ENCODE results near the gene DPYD. TPM values are rescaled to one million over a fixed set of nuclear protein-coding genes. Genes with fewer than 3 reads are reported as not detected.

Gene DPYD
- total RNA-seq, 1 experiment from 2014 or later: 12.8 TPM

DNA sequence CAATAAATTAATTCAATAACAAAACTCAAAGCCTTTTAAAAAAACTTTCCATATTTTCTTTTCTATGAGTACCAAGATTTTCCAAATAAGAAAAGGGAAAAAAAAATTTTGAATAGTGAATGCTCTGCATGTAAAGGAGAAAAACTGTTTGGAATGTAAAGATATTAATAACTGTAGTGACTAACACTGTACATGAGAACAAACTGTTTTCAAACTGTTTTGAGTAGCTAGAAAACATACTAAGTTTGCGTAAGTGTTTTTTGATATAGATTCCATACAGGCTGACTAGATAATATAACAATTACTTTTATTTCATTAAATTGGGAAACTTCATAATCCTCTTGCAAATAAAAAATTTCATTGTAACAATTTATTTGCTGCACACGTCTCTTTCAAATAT lies 150.5 kb downstream of the DPYD start:
- CTCF ChIA-PET: no interaction called here

DNA sequence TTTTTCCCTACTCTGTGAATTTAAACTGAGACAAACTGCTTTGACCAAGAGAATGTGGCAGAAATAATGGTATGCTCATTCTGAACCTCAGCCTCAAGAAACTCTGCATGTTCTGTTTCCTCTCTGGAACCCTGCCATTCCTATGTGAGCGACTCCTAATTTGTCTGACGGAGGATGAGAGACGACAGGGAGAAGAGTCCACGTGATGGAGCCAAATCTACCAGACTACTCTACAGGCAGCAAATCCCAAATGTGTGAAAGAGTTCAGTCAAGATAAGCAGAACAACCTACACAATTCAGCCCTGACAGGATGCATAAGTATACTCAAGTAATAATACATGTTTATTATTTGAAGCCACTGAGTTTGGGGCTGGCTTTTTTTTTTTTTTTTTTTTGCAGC lies 153.5 kb downstream of the DPYD start:
- intact Hi-C loops (cut with micrococcal nuclease): no loop called here
- H3K9me3 ChIP-seq (ENCODE audit: low read length): no peaks in the 10 kb centered on the region
- no peak for DNase-seq

More for the DNA sequence above, 150.5 kb downstream of the DPYD start:
- Histone ChIP-seq H3K27me3 (ENCODE audit: low read length) (no peaks in the 10 kb centered on the region), H3K9me2 (replicated peaks; ENCODE audit: low read length) (no peaks in the 10 kb centered on the region), H3K4me1 (ENCODE audit: insufficient read depth, low read length) (no peaks in the 10 kb centered on the region), H3K36me3 (ENCODE audit: low read depth, low read length) (no peaks in the 10 kb centered on the region), H3K9me3 (ENCODE audit: low read length) (no peaks in the 10 kb centered on the region), H3K4me2 (ENCODE audit: low read length) (no peak overlapping the region), H4K20me1 (ENCODE audit: low read length) (no peaks in the 10 kb centered on the region), H2AFZ (ENCODE audit: low read length) (no peak overlapping the region), H3F3A (ENCODE audit: low read length, unreplicated experiment) (no peaks in the 10 kb centered on the region), H3K27ac (ENCODE audit: low read length) (no peak overlapping the region), H3K79me2 (ENCODE audit: low read length) (no peaks in the 10 kb centered on the region), H3K4me3 (ENCODE audit: low read length) (no peak overlapping the region), H3K9ac (ENCODE audit: low read length) (no peak overlapping the region)
- POLR2A ChIA-PET (ENCODE audit: unreplicated experiment): interaction anchor here (0.6 kb wide), 1 partner anchor 144 kb away, joined by 3 read pairs; no protein-coding TSS in a partner anchor
- DNase-seq: no peak
- no peak for TF ChIP-seq EZH2 (IDR thresholded peaks at IDR 0.05; ENCODE audit: low read length, unreplicated experiment)
- no peak for TF ChIP-seq EZH2phosphoT487 (IDR thresholded peaks at IDR 0.05; ENCODE audit: borderline replicate concordance, low read length)
- BruUV-seq (replicated peaks): no TSS peak
- no peak for ATAC-seq
- intact Hi-C loops (cut with micrococcal nuclease): loop anchor here (10.0 kb wide), 1 partner anchor 694 kb away; no protein-coding TSS in a partner anchor

DNA sequence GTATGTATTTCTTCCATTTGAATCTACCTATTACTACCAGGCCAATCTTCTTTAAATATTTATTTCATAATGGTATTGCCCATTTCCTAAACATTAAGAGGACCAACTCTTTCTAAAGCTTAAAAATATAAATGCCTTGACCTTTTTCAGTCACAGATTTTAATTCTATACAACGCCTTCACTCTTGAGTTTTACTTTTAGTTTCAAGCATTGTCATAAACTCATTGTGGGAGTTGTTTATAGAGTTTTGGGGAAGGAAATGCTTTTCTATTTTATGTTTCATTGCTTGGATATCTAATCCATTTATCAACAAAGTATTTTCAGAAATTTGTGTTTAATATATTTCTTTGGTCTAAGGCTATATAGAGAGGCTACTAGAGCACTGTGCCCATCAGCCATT lies 155.8 kb downstream of the DPYD start:
- Histone ChIP-seq H3K27me3 (ENCODE audit: low read length) (no peaks in the 10 kb centered on the region), H3K4me2 (ENCODE audit: low read length) (no peak overlapping the region), H3K36me3 (ENCODE audit: low read depth, low read length) (no peaks in the 10 kb centered on the region), H3F3A (ENCODE audit: low read length, unreplicated experiment) (no peaks in the 10 kb centered on the region), H3K9me3 (ENCODE audit: low read length) (no peaks in the 10 kb centered on the region), H4K20me1 (ENCODE audit: low read length) (no peaks in the 10 kb centered on the region), H3K9ac (ENCODE audit: low read length) (no peak overlapping the region), H3K27ac (ENCODE audit: low read length) (no peak overlapping the region), H3K4me3 (ENCODE audit: low read length) (no peak overlapping the region), H2AFZ (ENCODE audit: low read length) (no peak overlapping the region), H3K4me1 (ENCODE audit: insufficient read depth, low read length) (0 out of 2 replicates have a peak, but pooled peaks cover under 1% of the 10 kb centered on the region), H3K79me2 (ENCODE audit: low read length) (no peaks in the 10 kb centered on the region), H3K9me2 (replicated peaks; ENCODE audit: low read length) (no peaks in the 10 kb centered on the region)
- no TSS peak for BruUV-seq (replicated peaks)
- intact Hi-C loops (cut with micrococcal nuclease): no loop called here
- ATAC-seq (no peak), DNase-seq (no peak)
- TF ChIP-seq EZH2 (IDR thresholded peaks at IDR 0.05; ENCODE audit: low read length, unreplicated experiment): no peak
- TF ChIP-seq, protein P1, sequence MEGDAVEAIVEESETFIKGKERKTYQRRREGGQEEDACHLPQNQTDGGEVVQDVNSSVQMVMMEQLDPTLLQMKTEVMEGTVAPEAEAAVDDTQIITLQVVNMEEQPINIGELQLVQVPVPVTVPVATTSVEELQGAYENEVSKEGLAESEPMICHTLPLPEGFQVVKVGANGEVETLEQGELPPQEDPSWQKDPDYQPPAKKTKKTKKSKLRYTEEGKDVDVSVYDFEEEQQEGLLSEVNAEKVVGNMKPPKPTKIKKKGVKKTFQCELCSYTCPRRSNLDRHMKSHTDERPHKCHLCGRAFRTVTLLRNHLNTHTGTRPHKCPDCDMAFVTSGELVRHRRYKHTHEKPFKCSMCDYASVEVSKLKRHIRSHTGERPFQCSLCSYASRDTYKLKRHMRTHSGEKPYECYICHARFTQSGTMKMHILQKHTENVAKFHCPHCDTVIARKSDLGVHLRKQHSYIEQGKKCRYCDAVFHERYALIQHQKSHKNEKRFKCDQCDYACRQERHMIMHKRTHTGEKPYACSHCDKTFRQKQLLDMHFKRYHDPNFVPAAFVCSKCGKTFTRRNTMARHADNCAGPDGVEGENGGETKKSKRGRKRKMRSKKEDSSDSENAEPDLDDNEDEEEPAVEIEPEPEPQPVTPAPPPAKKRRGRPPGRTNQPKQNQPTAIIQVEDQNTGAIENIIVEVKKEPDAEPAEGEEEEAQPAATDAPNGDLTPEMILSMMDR (conservative IDR thresholded peaks at IDR 0.05; ENCODE audit: low read depth, low read length): no peak
- no peak for TF ChIP-seq EZH2phosphoT487 (IDR thresholded peaks at IDR 0.05; ENCODE audit: borderline replicate concordance, low read length)
- CTCF ChIA-PET: no interaction called here
- POLR2A ChIA-PET (ENCODE audit: unreplicated experiment): no interaction called here

More for the DNA sequence above, 153.5 kb downstream of the DPYD start:
- H2AFZ ChIP-seq (ENCODE audit: low read length): no peak overlapping the region
- H3K4me1 ChIP-seq (ENCODE audit: insufficient read depth, low read length): no peaks in the 10 kb centered on the region
- H3K27me3 ChIP-seq (ENCODE audit: low read length): no peaks in the 10 kb centered on the region
- H3K4me2 ChIP-seq (ENCODE audit: low read length): no peak overlapping the region
- H3F3A ChIP-seq (ENCODE audit: low read length, unreplicated experiment): no peaks in the 10 kb centered on the region
- ChIA-PET CTCF (no interaction called here), POLR2A (ENCODE audit: unreplicated experiment) (no interaction called here)
- no peaks in the 10 kb centered on the region for H4K20me1 ChIP-seq (ENCODE audit: low read length)
- no peak overlapping the region for H3K4me3 ChIP-seq (ENCODE audit: low read length)
- TF ChIP-seq EZH2 (IDR thresholded peaks at IDR 0.05; ENCODE audit: low read length, unreplicated experiment) (no peak), EZH2phosphoT487 (IDR thresholded peaks at IDR 0.05; ENCODE audit: borderline replicate concordance, low read length) (no peak)
- TF ChIP-seq, protein P1 (conservative IDR thresholded peaks at IDR 0.05; ENCODE audit: low read depth, low read length): no peak
- H3K27ac ChIP-seq (ENCODE audit: low read length): no peak overlapping the region
- H3K79me2 ChIP-seq (ENCODE audit: low read length): no peaks in the 10 kb centered on the region
- no peak for ATAC-seq
- H3K9ac ChIP-seq (ENCODE audit: low read length): no peak overlapping the region
- no peaks in the 10 kb centered on the region for H3K9me2 ChIP-seq (replicated peaks; ENCODE audit: low read length)
- no TSS peak for BruUV-seq (replicated peaks)
- H3K36me3 ChIP-seq (ENCODE audit: low read depth, low read length): no peaks in the 10 kb centered on the region

Data from PC-3 (cell line).